HG03159 (cell line): ENCODE results near the gene TCAF1.

Experiments
- ATAC-seq: cut with Tn5 transposase; IDR thresholded peaks from one replicate; pipeline ENCODE4 v1.9.1; 2021; ENCODE audit warnings: mild to moderate bottlenecking, moderate library complexity; ENCODE audit not compliant: unreplicated experiment

The TCAF1 gene, protein sequence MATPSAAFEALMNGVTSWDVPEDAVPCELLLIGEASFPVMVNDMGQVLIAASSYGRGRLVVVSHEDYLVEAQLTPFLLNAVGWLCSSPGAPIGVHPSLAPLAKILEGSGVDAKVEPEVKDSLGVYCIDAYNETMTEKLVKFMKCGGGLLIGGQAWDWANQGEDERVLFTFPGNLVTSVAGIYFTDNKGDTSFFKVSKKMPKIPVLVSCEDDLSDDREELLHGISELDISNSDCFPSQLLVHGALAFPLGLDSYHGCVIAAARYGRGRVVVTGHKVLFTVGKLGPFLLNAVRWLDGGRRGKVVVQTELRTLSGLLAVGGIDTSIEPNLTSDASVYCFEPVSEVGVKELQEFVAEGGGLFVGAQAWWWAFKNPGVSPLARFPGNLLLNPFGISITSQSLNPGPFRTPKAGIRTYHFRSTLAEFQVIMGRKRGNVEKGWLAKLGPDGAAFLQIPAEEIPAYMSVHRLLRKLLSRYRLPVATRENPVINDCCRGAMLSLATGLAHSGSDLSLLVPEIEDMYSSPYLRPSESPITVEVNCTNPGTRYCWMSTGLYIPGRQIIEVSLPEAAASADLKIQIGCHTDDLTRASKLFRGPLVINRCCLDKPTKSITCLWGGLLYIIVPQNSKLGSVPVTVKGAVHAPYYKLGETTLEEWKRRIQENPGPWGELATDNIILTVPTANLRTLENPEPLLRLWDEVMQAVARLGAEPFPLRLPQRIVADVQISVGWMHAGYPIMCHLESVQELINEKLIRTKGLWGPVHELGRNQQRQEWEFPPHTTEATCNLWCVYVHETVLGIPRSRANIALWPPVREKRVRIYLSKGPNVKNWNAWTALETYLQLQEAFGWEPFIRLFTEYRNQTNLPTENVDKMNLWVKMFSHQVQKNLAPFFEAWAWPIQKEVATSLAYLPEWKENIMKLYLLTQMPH

GRCh38 chr7:143901668-143902331, at the start of gene TCAF1:
Gene TCAF1, minus strand, starts transcription at chr7:143902176. Its CDS starts 25,568 bp downstream, at chr7:143876608.
- ATAC-seq: peak; percentile 93

GRCh38 chr7:143948733-143949132, 46.8 kb upstream of the TCAF1 start:
- ATAC-seq: no peak

DNA sequence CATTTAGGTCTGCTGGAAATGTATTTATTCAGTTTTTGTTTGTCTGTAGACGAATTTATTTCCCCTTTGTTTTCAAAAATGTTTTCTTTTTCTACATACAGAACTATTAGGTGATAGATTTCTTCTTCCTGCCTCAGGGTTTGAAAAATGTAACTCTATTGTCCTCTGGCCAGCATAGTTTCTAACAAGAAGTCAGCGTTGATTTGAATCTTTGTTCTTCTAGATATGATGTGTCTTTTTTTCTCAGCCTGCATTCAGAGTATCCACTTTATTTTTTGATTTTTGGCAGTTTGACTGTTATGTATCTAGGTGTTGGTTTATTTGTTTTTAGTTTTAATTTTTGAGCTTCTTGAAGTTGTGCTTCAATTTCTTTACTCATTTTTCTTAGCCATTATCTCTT, 45.1 kb upstream of the TCAF1 start:
- ATAC-seq: no peak

GRCh38 chr7:143945423-143945822, 43.4 kb upstream of the TCAF1 start:
- no peak for ATAC-seq

- ATAC-seq: no peak
Measured at GRCh38 chr7:143938379-143939243, 36.6 kb upstream of the TCAF1 start.

GRCh38 chr7:143936087-143937009, 34.4 kb upstream of the TCAF1 start:
- ATAC-seq: no peak

- ATAC-seq: no peak
Measured at GRCh38 chr7:143934526-143935325, 32.8 kb upstream of the TCAF1 start, which contains the start of gene OR2F2. Gene OR2F2, plus strand, starts transcription at chr7:143935233. Its CDS starts 0 bp downstream, at chr7:143935233.

- no peak for ATAC-seq
Measured at GRCh38 chr7:143931739-143932138, 29.8 kb upstream of the TCAF1 start.

- no peak for ATAC-seq
Measured at GRCh38 chr7:143929224-143929920, 27.4 kb upstream of the TCAF1 start.

- ATAC-seq: no peak
Measured at GRCh38 chr7:143924851-143925250, 22.9 kb upstream of the TCAF1 start.

GRCh38 chr7:143914938-143915652, 13.1 kb upstream of the TCAF1 start:
- no peak for ATAC-seq

DNA sequence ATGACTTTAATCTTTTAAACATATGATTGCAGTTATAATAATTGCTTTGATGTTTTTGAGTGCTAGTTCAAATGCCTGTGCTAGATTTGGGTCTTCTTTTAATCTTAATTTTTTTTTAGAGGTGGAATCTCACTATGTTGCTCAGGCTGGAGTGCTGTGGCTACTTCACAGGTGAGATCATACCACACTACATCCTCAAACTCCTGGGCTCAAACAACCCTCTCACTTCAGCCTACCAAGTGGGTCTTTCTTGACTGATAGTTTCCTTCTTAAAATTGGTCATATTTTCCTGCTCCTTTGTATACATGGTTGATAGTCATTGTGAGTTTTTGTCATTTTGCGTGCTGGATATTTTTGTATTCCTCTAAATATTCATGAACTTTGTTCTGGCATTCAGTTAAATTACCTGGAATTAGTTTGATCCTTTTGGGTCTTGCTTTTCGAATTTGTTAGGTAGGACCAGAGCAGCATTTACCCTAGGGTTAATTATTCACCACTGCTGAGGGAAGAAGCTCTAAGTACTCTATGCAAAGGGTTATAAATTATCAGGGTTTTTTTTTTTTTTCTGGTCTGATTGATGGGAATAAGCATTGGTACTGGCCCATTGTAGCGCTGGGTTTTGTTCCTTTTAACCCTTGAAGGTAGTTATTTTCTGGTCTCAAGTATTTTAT, 12.1 kb upstream of the TCAF1 start:
- ATAC-seq: no peak

GRCh38 chr7:143910473-143911248, 8.7 kb upstream of the TCAF1 start:
- no peak for ATAC-seq

DNA sequence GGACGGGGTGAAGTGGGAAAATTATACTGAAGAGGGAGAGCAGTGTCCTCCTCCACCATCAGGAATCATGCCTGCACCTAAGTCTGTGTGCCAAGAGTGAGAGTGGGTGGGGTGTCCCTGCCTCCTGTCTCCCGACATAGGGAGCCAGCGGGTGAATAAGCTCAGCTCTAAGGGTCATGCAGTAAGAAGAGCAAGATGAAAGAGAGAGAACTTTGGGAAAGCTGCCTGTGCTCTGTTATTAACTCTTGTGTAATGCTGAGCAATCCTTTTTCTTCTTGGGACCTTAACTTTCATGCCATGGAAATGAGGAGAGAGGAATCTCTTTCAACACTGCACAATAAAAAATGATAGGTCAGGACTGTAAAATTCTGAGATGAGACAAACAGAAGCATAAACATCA, 7.9 kb upstream of the TCAF1 start:
- ATAC-seq: no peak

DNA sequence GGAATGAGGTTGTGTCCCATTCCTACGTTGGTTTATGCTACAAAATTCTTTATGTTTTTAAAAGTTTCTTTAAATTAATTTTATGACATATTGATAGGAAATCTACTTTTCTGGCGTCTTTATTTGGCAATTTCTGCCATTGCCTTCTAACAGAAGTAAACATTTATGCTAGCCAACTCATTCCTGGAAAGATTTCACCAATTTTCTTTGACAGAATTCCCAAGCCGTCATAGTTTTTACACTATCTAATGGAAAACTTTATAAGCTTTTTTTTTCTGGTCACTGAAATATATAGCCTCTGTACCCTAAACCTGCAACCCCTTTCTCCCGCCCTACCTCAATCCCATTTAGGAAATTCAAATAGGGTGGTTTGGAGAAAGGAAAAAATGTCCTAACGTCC, 6.1 kb upstream of the TCAF1 start:
- ATAC-seq: no peak

- no peak for ATAC-seq
Measured at GRCh38 chr7:143906895-143907294, 4.9 kb upstream of the TCAF1 start.
